ENCODE data around the gene NAT8L. TPM values are rescaled to one million over a fixed set of nuclear protein-coding genes. Genes with fewer than 3 reads are reported as not detected.

NAT8L gene
- total RNA-seq, 1 donor from 2014 or later = 0.40 TPM

- DNase-seq (ENCODE audit: low spot score) = no peak
These were observed 17.1 kb downstream of the NAT8L start for GRCh38 chr4:2075987-2076907.

- no peak for DNase-seq (ENCODE audit: low spot score)
These were observed 17.9 kb downstream of the NAT8L start for GRCh38 chr4:2076908-2077536.

GRCh38 chr4:2077537-2078460, 18.7 kb downstream of the NAT8L start:
- no peak for DNase-seq (ENCODE audit: low spot score)

- DNase-seq (ENCODE audit: low spot score) = no peak
These were observed 19.5 kb downstream of the NAT8L start for GRCh38 chr4:2078584-2078983.

GRCh38 chr4:2079006-2079405, 19.9 kb downstream of the NAT8L start:
- no peak for DNase-seq (ENCODE audit: low spot score)

- DNase-seq (ENCODE audit: low spot score) = no peak
These were observed 20.8 kb downstream of the NAT8L start for GRCh38 chr4:2079926-2080325.

GRCh38 chr4:2080429-2081300, 21.5 kb downstream of the NAT8L start:
- no peak for DNase-seq (ENCODE audit: low spot score)

- no peak for DNase-seq (ENCODE audit: low spot score)
These were observed 22.4 kb downstream of the NAT8L start for GRCh38 chr4:2081540-2081939.

GRCh38 chr4:2082118-2082517, 23.0 kb downstream of the NAT8L start:
- no peak for DNase-seq (ENCODE audit: low spot score)

GRCh38 chr4:2082627-2083026, 23.5 kb downstream of the NAT8L start:
- no peak for DNase-seq (ENCODE audit: low spot score)

GRCh38 chr4:2083116-2083825, 24.1 kb downstream of the NAT8L start:
- no peak for DNase-seq (ENCODE audit: low spot score)

- no peak for DNase-seq (ENCODE audit: low spot score)
These were observed 24.7 kb downstream of the NAT8L start for GRCh38 chr4:2083826-2084160.

GRCh38 chr4:2084316-2084715, 25.2 kb downstream of the NAT8L start:
- DNase-seq (ENCODE audit: low spot score) = no peak

GRCh38 chr4:2085496-2085901, 26.4 kb downstream of the NAT8L start:
- no peak for DNase-seq (ENCODE audit: low spot score)

GRCh38 chr4:2087170-2087569, 28.0 kb downstream of the NAT8L start:
- DNase-seq (ENCODE audit: low spot score) = no peak

GRCh38 chr4:2089222-2089621, 30.1 kb downstream of the NAT8L start:
- no peak for DNase-seq (ENCODE audit: low spot score)

GRCh38 chr4:2090642-2091041, 31.5 kb downstream of the NAT8L start:
- no peak for DNase-seq (ENCODE audit: low spot score)

GRCh38 chr4:2091990-2092668, 33.0 kb downstream of the NAT8L start:
- DNase-seq (ENCODE audit: low spot score) = peak; percentile 7

GRCh38 chr4:2092669-2093053, 33.5 kb downstream of the NAT8L start:
- peak; percentile 3 for DNase-seq (ENCODE audit: low spot score)

- DNase-seq (ENCODE audit: low spot score) = no peak
These were observed 34.1 kb downstream of the NAT8L start for GRCh38 chr4:2093265-2093664.

Data from mucosa of gallbladder (tissue), 1 donor.